ENCODE data around the gene PDE5A. TPM values are rescaled to one million over a fixed set of nuclear protein-coding genes. Genes with fewer than 3 reads are reported as not detected.

The PDE5A gene
- total RNA-seq, 2 donors from 2014 or later = 12.5 to 31.9 TPM

DNA sequence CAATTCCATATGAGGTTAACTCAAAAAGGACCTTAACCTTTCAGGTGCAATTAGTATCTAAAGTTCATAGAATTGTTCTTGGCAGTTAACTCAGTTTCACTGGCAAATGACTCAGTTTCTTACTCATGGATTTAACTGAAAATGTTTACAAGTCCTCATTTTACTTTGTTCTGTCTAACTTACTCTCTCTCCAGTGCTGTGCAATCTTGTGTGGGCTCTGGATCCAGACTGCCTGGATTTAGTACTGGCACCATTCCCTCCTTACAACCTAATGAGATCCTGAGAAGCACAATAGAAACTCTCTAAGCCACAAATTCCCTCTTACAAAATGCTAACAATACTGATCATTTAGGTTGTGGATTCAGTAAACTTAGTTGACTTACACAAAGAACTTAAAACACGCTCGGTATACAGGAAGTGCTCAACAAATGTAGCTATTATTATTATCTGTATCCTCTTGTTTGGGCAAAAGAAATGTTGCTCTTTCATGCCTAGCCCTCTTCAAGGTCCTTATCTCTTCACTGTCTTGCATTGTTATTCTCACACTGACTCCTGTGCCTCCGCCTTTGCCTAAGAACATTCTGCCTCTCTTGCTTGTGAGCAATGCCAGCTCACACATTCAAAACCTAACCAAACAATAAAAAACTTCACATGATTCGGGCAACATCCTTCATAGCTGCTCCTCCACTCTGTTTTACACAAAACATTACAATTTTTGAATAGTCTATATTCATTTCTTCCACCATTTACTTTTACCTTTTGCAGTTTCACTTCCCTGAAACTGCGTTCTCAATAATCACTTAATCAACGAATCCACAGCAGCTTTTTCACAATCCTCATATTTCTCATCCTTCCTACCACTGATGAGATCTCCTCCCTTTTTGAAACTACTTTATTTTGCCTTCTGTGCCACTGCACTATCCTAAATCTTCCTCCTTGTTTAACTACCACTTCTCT lies 91.8 kb downstream of the PDE5A start:
- no peak for DNase-seq
- Histone ChIP-seq H3K4me3 (no peak overlapping the region), H3K27me3 (no peaks in the 10 kb centered on the region), H3K9me3 (no peaks in the 10 kb centered on the region), H3K27ac (no peak overlapping the region), H3K4me1 (no peaks in the 10 kb centered on the region), H3K36me3 (replicated peaks in 1 of 2; ENCODE audit: insufficient read depth in 1 of 2, low read depth in 2 of 2) (no peaks in the 10 kb centered on the region)
- intact Hi-C loops (cut with DNase I) = no loop called here
- 89 to 92% methylated on average over 6 of the region's 6 CpGs for WGBS, 2 donors
- ATAC-seq = no peak
- no peak for TF ChIP-seq POLR2A (IDR thresholded peaks at IDR 0.05)
- no peak for TF ChIP-seq CTCF (IDR thresholded peaks at IDR 0.05)

DNA sequence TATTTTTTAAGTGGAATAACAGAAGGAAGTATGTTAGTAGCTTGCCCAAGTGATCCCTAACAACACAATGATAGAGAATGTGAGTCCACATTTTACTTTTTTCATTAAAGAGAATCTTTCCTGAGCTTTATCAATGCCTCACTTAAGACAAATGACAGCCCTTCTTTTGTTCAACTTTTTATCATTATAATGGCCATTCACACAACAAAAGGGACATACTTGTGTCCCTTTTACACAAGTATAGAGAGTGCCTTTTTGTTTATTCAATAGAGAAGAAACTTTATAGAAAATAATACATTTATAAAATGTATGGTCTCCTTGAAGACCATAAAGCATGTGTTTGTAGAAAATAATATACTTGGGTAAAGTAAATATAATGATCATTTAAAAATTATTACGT lies 96.3 kb downstream of the PDE5A start:
- Histone ChIP-seq H3K36me3 (replicated peaks in 1 of 2; ENCODE audit: insufficient read depth in 1 of 2, low read depth in 2 of 2) (peaks cover 0 to 3% of the 10 kb centered on the region in 2 donors), H3K27me3 (no peaks in the 10 kb centered on the region), H3K9me3 (no peaks in the 10 kb centered on the region), H3K4me3 (no peak overlapping the region), H3K27ac (no peak overlapping the region), H3K4me1 (no peaks in the 10 kb centered on the region)
- TF ChIP-seq POLR2A (IDR thresholded peaks at IDR 0.05) (no peak), CTCF (IDR thresholded peaks at IDR 0.05) (no peak)
- WGBS, 2 donors = 86 to 92% methylated on average over 1 of the region's 1 CpG
- intact Hi-C loops (cut with DNase I) = no loop called here
- DNase-seq (no peak), ATAC-seq (no peak)

GRCh38 chr4:119529788-119530187 lies 98.8 kb downstream of the PDE5A start:
- ATAC-seq (no peak), DNase-seq (no peak)
- intact Hi-C loops (cut with DNase I) = no loop called here
- TF ChIP-seq CTCF (IDR thresholded peaks at IDR 0.05) = no peak
- Histone ChIP-seq H3K4me1 (no peaks in the 10 kb centered on the region), H3K27me3 (no peaks in the 10 kb centered on the region), H3K9me3 (no peaks in the 10 kb centered on the region), H3K4me3 (no peak overlapping the region), H3K27ac (no peak overlapping the region), H3K36me3 (replicated peaks in 1 of 2; ENCODE audit: insufficient read depth in 1 of 2, low read depth in 2 of 2) (peaks cover 0 to 3% of the 10 kb centered on the region in 2 donors)
- whole genome bisulfite sequencing, 2 donors = 84 to 87% methylated on average over 3 of the region's 3 CpGs

GRCh38 chr4:119526786-119527550 lies 101.6 kb downstream of the PDE5A start:
- no peaks in the 10 kb centered on the region for H3K9me3 ChIP-seq
- H3K27ac ChIP-seq = no peak overlapping the region
- WGBS, 2 donors = 88 to 92% methylated on average over 2 of the region's 2 CpGs
- H3K36me3 ChIP-seq (replicated peaks in 1 of 2; ENCODE audit: insufficient read depth in 1 of 2, low read depth in 2 of 2) = peaks cover 0 to 3% of the 10 kb centered on the region in 2 donors
- ATAC-seq = no peak
- H3K4me3 ChIP-seq = no peak overlapping the region
- H3K4me1 ChIP-seq = no peaks in the 10 kb centered on the region
- intact Hi-C loops (cut with DNase I) = no loop called here
- TF ChIP-seq POLR2A (IDR thresholded peaks at IDR 0.05) (no peak), CTCF (IDR thresholded peaks at IDR 0.05) (no peak)
- no peaks in the 10 kb centered on the region for H3K27me3 ChIP-seq
- no peak for DNase-seq
